H54 (cell line): ENCODE measurements around the gene RIPOR1.
"Not testable (repeated sequence)": the region's sequence is repeated elsewhere in the genome, so short reads cannot be mapped to it uniquely, and the experiment has no call there.

Experiments used
- DNase-seq: peaks from one replicate; pipeline ENCODE4 v3.0.0; 2011; ENCODE audit warnings: low spot score, mixed read lengths; ENCODE audit not compliant: insufficient read length
- FAIRE-seq: peaks from 3 replicates; lab custom pipeline; 2011; peaks lifted over from hg19 to GRCh38; lab: Jason Lieb, UNC
- POLR2A ChIP-seq: IDR thresholded peaks from 2 replicates; pipeline ENCODE4 v1.6.1; 2011; ENCODE audit warnings: low read depth, mild to moderate bottlenecking, low read length

The RIPOR1 gene

DNA sequence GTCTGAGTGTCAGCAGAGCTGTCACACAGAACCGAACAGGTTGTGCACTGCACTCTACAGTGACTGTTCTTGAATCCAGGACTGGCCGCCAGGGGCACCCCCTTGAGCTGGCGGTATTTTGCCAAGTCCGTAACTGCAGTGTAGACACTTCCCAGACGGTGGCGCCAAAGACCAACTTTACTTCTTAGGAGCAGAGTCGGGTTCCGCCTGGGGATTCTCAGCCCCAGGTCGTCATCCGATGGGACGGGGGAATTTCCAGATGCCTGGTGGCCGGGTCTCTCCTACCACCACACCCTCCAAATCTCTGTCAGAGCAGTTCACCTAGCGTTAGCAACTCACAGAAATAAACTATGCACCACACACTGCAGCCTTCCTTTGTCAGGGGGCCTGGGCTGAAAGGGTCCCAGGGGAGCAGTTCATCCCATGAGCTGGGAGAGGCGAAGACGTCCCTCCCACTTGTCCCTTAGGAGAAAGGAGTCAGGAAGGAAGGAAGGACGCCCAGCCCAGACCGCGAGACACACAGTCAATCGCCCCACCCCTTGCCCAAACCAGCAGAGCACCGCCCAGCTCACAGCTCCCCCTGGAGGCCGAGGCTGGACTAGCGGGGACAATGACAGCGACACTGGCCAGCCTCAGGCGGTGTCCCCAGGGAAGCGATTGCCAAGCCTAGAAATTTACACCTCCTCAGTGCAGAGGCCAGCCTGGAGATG, 7.4 kb upstream of the RIPOR1 start:
- DNase-seq (peak; percentile 77), FAIRE-seq (peak; percentile 61)
- 0 out of 2 replicates have a peak, but pooled peaks have one; percentile 21 for TF ChIP-seq POLR2A

DNA sequence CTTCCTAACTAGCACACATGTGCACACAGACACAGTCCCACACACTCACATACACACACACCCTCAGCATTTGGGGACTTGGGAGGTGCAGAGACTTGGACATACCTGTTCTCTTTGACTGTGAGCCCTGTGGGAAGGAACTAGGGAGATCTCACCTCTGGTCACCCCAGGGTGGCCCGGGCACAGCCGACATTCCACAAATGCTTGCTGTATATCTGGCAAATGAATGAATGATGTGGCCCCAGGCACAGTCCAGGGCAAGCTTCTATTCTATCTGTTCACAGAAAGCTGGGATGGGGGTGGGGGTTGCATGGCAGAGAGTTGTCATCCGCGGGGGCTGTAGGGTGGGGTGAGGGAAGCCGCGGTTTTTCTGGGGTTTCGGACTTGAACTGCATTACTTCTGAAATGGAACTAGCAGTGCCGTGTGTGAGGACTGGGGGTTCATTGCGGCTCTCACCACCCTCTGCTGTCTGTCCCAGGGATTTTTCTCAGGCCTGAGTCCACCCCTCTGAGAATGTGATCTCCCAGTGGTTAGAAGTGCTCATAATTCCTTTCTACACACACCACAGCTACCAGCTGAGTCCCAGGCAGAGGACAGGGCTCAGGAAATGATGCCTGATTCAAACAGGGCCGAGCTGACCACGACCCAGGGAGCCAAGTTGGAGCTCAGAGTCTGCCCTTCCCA, 3.3 kb upstream of the RIPOR1 start:
- DNase-seq: no peak
- TF ChIP-seq POLR2A: no peak
- FAIRE-seq: no peak

DNA sequence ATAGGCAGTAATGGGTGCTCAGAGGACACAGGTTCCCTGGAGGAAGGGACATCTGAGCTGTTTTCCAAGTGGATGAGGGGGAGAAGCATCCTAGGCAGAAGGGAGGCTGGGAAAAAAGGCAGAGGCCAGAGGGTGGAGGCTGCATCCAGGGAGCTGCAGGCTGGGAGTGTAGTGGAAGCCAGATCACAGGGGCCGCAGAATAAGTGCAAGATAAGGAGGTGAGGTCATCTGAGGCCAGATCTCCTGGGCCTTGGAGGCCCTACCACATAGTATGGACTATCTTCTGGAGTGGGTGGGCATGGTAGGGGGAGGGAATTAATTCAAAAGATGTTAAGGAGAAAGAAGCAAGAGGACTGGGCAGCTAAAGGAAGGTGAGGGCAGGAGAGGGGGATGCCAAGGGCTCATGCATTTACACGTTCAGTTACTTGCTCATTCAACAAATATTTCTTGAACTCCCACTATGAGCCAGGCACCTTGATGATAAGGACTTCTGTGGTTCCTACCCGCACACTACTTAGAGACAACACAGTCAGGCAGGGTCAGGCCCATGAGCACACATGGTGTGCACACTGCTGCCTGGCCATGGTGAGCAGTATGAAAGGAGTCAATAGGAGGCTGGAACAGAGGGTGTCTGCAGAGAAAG, 2.4 kb upstream of the RIPOR1 start:
- FAIRE-seq: no peak
- no peak for DNase-seq
- no peak for TF ChIP-seq POLR2A

DNA sequence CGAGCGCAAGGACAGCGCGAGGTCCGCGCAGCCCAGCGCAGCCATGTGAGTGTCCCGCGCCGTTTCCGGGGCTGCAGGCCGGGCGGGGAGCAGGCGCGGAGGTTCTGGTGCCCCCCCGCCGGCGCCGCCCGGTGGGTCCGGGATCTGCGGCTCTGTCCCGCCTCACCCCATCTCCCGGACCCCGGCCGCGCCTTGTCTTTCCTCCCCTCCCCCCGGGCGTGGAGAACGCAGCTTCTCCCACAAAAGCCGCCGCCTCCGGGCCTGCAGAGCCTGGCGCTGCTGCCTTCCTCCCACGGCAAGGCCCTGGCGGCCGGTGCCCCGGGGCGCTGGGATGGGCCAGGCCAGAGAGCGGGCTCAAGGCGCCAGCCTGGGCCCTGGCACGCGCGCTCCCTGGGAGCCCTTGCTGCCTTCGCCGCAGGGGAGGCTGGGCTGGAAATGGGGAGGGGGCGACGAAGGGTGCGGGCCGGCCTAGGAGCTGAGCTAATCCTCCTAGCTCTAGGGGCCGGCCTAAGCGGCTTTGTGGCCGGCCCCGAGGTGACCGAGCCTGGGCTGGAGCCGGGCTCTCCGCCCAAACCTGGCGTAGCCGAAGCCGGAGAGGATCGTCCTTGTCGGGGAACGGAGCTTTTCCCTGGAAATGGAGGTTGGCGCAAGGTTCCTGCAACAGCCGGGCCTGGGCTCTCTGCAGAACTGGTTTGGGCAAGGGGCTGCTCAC, 397 bp downstream of the RIPOR1 start:
- no peak for DNase-seq
- no peak for FAIRE-seq
- peak; percentile 82 for TF ChIP-seq POLR2A

DNA sequence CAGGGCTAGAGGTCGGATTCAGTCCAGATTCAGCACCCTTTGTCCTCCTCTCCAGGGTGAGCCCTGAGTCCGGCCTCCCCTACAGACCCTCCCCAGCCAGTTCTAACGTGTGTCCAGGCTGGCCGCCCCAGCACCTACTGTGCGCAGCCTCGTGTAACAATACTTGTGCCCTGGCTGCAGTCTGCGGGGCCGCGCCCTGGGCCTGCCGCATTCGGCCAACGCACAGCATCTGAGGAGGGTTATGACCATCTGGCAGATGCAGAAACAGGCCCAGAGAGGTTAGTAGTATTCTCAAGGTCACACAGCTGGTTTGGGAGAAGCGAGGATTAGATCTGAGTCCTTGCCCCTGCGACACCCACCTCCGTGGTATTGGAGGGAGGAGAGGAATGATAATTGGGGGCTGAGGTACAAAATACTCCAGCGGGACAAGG, 968 bp downstream of the RIPOR1 start:
- FAIRE-seq (no peak), DNase-seq (no peak)
- no peak for TF ChIP-seq POLR2A

DNA sequence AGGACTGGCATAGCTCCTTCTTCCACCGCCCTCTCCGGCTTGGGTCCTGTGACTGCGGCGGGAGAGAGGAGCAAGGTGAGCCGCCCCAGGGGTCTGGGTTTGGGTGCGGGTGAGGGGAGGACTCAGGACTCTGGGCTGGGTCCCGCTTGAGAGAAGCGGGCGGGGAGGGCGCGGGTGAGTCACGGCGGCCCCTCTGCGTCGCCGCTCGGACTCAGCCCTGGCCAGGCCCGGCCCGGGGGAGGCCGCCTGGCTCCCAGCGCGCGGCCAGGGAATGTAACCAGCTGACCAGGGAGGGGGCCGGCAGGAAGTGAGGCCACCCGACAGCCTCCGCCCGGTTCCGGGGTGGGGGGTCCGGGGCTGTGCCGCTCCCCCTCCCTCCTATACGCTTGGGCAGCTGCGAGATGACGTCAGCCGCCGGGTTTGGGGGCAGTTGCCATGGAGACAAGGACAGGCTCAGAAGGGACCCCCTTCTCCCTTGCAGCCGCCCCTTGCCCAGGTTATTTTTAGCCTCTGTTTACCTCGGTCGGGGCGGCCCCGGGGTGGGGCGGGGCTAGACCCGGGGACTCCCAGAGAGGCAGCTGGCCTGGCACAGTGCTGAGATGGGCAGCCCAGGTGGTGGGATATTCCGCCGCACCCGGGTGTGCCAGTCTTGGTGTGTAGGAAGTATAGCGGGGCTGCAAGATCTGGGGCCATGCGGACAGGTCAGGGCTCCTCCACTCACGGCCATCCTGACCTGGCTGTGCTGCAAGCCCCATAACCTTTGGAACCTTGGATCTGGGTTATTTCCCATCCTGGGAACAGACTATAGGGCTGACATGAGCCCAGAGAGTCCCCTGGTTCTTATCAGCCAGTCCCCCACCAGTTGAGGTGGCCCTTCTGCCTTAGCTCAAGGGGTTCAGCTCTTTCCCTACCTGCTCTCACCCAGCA, 1.6 kb downstream of the RIPOR1 start:
- TF ChIP-seq POLR2A: peak; percentile 54
- no peak for FAIRE-seq
- DNase-seq: peak; percentile 78

DNA sequence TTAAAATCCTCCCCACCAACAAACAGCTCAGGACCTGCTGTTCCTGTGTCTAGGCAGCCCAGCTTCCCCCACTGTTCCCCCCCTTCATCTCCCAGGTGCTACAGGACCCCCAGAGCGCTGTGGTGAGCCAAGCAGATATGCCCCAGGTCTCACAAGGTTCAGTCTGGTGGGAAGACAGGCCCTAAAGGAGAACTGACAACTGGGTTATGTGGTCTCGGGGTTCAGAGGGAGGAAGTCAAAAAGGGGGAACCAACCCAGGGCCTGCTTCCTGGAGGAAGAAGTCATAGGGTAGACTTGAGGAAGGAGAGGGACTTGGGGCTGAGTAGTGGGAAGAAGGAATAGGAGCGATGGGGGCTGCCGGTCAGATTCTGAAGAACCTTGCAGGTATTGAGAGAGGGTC, 2.6 kb downstream of the RIPOR1 start:
- TF ChIP-seq POLR2A: no peak
- FAIRE-seq (no peak), DNase-seq (no peak)

DNA sequence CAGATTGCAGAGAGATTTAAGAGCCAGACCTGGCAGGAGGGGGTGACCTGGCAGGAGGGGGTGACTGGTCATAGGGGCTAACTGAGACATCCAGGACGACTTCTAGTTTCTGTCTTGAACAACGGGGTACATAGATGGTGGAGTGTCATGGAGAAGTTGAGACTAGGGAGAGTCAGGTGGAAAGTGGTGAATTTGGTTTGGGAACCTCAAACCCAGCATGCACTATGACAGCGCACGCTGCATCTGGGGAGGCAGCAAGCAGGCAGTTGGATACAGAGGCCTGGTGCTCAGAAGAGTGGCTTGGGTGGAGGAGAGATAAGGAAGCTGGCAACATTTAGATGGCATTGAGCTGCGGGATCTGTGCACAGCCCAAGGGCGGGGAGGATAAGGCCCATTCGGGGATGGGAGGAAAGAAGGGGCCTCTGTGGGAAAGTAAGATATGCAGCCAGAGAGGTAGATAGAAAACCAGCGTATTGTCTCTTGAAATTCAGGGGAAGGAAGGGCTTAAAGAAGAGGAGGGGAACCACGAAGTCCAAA, 4.5 kb downstream of the RIPOR1 start:
- DNase-seq: no peak

DNA sequence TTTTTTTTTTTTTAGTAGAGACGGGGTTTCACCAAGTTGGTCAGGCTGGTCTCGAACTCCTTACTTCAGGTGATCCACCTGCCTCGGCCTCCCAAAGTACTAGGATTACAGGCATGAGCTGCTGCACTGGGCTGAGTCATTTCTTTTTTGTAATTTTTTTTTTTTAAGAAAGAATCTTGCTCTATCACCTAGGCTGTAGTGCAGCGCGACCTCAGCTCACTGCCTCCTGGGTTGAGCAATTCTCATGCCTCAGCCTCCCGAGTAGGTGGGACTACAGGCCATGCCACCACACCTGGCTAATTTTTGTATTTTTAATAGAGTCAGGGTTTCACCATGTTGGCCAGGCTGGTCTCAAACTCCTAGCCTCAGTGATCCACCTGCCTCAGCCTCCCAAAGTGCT, 5.4 kb downstream of the RIPOR1 start:
- DNase-seq: not testable (repeated sequence)

More for the DNA sequence above, 4.5 kb downstream of the RIPOR1 start:
- no peak for TF ChIP-seq POLR2A
- no peak for FAIRE-seq

DNA sequence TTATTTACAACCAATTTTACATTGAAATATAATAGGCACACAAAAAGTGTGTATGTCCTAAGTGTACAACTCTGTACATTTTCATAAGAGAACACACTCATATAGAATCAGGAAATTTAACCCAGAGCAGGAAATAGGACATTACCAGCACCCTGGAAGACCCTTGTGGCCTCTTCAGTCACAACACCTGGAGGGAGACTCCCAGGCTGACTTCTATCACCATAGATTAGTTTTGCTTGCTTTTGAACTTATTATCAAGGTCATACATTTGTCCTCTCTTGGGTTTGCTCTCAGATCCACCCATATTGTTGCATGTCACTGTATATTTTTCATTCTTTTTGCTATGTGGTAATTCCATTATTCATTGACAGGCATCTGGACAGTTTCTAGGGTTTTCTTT, 5.8 kb downstream of the RIPOR1 start:
- FAIRE-seq (no peak), DNase-seq (no peak)
- TF ChIP-seq POLR2A: no peak

More for the DNA sequence above, 5.4 kb downstream of the RIPOR1 start:
- not testable (repeated sequence) for FAIRE-seq

DNA sequence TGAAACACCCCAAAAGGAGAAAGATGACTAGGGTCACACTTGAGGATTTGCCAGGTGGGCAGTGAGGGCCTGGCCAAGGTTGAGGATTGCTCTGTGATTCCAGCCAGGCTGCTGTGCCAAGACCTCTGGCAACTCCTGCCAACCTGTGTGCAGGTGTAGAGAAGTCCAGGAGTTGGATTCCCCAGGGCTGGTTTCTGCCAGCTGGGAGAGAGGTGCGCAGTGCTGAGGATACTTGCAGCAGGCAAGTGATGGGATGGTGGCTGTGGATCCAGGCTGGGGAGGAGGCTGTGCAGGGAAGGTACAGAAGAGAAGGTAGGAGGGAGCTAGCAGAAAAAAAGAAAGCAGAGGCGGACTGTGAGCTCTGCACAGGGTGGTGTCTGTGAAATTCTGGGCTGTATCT, 6.6 kb downstream of the RIPOR1 start:
- DNase-seq (no peak), FAIRE-seq (no peak)
- no peak for TF ChIP-seq POLR2A

DNA sequence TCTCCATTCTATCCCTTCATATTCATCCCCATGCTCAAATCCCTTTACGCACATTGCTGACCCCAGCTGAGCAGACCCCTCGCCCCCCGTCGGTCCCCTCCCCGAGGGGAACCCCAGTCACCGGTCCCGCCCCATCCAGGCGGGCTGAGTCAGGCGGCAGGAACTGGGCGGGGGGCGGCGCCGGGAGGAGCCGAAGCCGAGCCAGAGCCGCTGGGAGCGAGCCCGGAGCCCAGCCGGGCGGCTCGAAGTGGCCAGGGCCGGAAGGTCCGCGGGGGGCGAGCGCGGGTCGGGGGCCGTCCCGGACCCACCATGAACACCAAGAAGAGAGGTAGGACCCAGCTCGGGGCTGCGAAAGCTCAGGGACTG, 8.6 kb downstream of the RIPOR1 start:
- FAIRE-seq: no peak
- no peak for DNase-seq
- no peak for TF ChIP-seq POLR2A
